K562 (cell line): ENCODE data around the gene CCDC196. TPM values are rescaled to one million over a fixed set of nuclear protein-coding genes. Genes with fewer than 3 reads are reported as not detected.

Source experiments
- DDX20 ChIP-seq: fragments of 450-650 bp; IDR thresholded peaks from 2 replicates; pipeline ENCODE4 v1.6.1; 2016; ENCODE audit warnings: missing genetic modification characterization, low read depth, mild to moderate bottlenecking, missing compliant biosample characterization, moderate library complexity
- EP400 ChIP-seq: fragments of 450-650 bp; IDR thresholded peaks from 2 replicates; pipeline ENCODE4 v1.6.1; 2017; ENCODE audit warnings: antibody characterized with exemption, mild to moderate bottlenecking, moderate library complexity
- HEY1 ChIP-seq: fragments of 250-450 bp; sonication (Bioruptor Pico); IDR thresholded peaks from 2 replicates; pipeline ENCODE4 v1.5.0; 2020; ENCODE audit warnings: mild to moderate bottlenecking, moderate library complexity, borderline replicate concordance
- KLF16 ChIP-seq: IDR thresholded peaks from 2 replicates; pipeline ENCODE4 v1.6.1; 2016; ENCODE audit warnings: antibody characterized with exemption
- MCM5 ChIP-seq: fragments of 450-650 bp; IDR thresholded peaks from 2 replicates; pipeline ENCODE4 v1.6.1; 2016; ENCODE audit warnings: low read depth
- NFXL1 ChIP-seq: fragments of 450-650 bp; formaldehyde crosslinking; IDR thresholded peaks from 2 replicates; pipeline ENCODE4 v1.4.0; 2021; ENCODE audit warnings: mild to moderate bottlenecking
- RBBP5 ChIP-seq: fragments of 200-600 bp; sonication (generic); IDR thresholded peaks from 2 replicates; pipeline ENCODE4 v1.6.1; 2012; ENCODE audit warnings: borderline replicate concordance, mild to moderate bottlenecking, low read length, control low read depth, inconsistent platforms; ENCODE audit not compliant: insufficient read depth, poor library complexity, severe bottlenecking
- RHOXF2B ChIP-seq: fragments of 250-450 bp; sonication (Bioruptor Pico); conservative IDR thresholded peaks from 2 replicates; pipeline ENCODE4 v1.5.1; 2021
- TAF1 ChIP-seq: IDR thresholded peaks from 2 replicates; pipeline ENCODE4 v1.6.1; 2011; ENCODE audit warnings: mild to moderate bottlenecking, low read length, moderate library complexity; ENCODE audit not compliant: insufficient read depth, control insufficient read depth, severe bottlenecking; ENCODE audit errors: extremely low read depth
- XRCC5 ChIP-seq: fragments of 200-400 bp; formaldehyde crosslinking; IDR thresholded peaks from 2 replicates; pipeline ENCODE4 v1.6.1; 2017; ENCODE audit warnings: low read depth, mild to moderate bottlenecking, low read length
- ZNF133 ChIP-seq: fragments of 250-450 bp; sonication (Bioruptor Pico); IDR thresholded peaks from 2 replicates; pipeline ENCODE4 v1.4.0; 2020; ENCODE audit warnings: mild to moderate bottlenecking
- ZNF778 ChIP-seq: fragments of 450-650 bp; formaldehyde crosslinking; IDR thresholded peaks from 2 replicates; pipeline ENCODE4 v1.4.0; 2020; ENCODE audit warnings: mild to moderate bottlenecking, moderate library complexity
- ZNF830 ChIP-seq: fragments of 250-450 bp; sonication (Bioruptor Pico); IDR thresholded peaks from 2 replicates; pipeline ENCODE4 v1.5.0; 2021; ENCODE audit warnings: mild to moderate bottlenecking
- polyA plus RNA-seq, 8 experiments: library from polyadenylated mRNA; depleted of rRNA in 4 of 8; stranded (reverse) in 5 of 8; unstranded in 3 of 8; fragments of >200 nt; fragmentation: Nextera tagmentation in 2 of 8; fragmentation: Illumina TruSeq in 1 of 8; extraction: Ambion mirVana in 2 of 8; extraction: Trizol in 1 of 8; gene quantifications; 2 replicates each; pipeline versions ENCODE4 v1.2.1 to v1.2.3, GENCODE V29; 2011 to 2014; ENCODE audit warnings: inconsistent platforms in 1 of 8, missing spikeins in 1 of 8
- total RNA-seq, 7 experiments: library from RNA; depleted of rRNA in 6 of 7; stranded (reverse); fragments of >200 nt in 6 of 7; fragmentation: Illumina TruSeq in 2 of 7; extraction: Trizol in 2 of 7; gene quantifications; 2 replicates each; pipeline versions ENCODE4 v1.2.1 to v1.2.3, GENCODE V29; 2011 to 2021; ENCODE audit warnings: low replicate concordance in 1 of 7
- TF ChIP-seq, protein P1 (sequence below): fragments of 250-450 bp; sonication (Bioruptor Pico); IDR thresholded peaks from 2 replicates; pipeline ENCODE4 v1.8.0; 2021; ENCODE audit warnings: moderate library complexity, mild to moderate bottlenecking, inconsistent platforms
- TF ChIP-seq, protein P2 (sequence below): sonication (generic); formaldehyde crosslinking; IDR thresholded peaks from 2 replicates; pipeline ENCODE4 v1.8.0; 2023; ENCODE audit warnings: mild to moderate bottlenecking, missing genetic modification reagents
- TF ChIP-seq, protein P3 (sequence below): fragments of 250-450 bp; sonication (Bioruptor Pico); IDR thresholded peaks from 2 replicates; pipeline ENCODE4 v1.8.0; 2021; ENCODE audit warnings: mild to moderate bottlenecking, moderate library complexity
- TF ChIP-seq, protein P4 (sequence below): fragments of 450-650 bp; IDR thresholded peaks from 2 replicates; pipeline ENCODE4 v1.6.1; 2016; ENCODE audit warnings: missing biosample characterization, missing genetic modification characterization
- TF ChIP-seq, protein P5 (sequence below): IDR thresholded peaks from 3 replicates; pipeline ENCODE4 v1.6.1; 2011; ENCODE audit warnings: borderline replicate concordance, mild to moderate bottlenecking; ENCODE audit not compliant: insufficient read length, insufficient read depth

The CCDC196 gene
- total and polyA plus RNA-seq, 9 of the 15 experiments (the other 6 are each of a cell fraction or from before 2014, with no cell fraction given): not detected

DNA sequence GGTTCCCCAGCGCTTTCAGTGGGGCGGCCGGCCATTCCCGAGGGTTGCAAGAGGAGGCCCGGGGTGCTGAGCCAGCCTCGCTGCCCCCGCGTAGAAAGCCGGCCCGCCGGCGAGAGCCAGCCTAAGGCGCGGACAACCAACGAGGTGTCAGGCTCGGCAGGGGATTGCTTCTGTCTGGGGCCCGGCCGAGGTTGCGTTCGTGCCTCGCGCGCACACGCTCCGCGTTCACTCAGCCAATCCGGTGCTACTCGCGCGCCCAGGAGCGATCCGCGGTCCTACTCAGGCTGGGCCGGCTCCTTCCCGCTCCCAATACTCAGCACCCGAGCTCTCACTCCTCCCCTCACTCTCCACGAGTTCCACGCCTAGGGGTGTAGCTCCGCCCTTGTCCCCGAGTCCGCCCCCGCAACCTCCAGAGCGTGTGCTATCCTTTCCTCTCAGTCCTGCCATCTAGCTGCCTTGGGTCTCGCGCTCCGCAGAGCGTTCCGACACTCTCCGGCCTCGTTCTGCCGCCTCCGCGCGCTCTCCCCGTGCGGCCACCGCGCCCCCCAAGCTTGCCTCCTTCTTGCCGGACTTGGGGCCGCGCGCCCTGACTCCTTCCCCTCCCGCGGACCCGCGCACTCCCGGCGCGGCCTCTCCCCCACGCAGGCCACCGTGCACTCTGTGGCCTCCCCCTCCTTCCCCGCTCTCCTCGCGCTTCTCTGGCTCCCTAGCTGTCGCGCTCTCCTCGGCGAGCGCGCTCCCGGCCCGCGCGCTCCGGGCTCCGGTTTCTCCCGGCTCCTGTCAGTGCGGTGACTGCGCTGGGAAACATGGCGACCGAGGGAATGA, 21.8 kb downstream of the CCDC196 start, which contains the start of gene GPHN (continued):
- TF ChIP-seq KLF16 (no peak), RBBP5 (peak; percentile 80), ZNF778 (no peak), RHOXF2B (CRISPR knock-in tag) (no peak), NFXL1 (CRISPR knock-in tag) (no peak), ZNF133 (CRISPR knock-in tag) (no peak), ZNF830 (CRISPR knock-in tag) (no peak), MCM5 (no peak), HEY1 (CRISPR knock-in tag) (no peak), EP400 (peak; percentile 88), XRCC5 (peak; percentile 69; the same call in 1 of the 2 replicates), TAF1 (peak; percentile 68), DDX20 (tag) (no peak)
- TF ChIP-seq, protein P1, sequence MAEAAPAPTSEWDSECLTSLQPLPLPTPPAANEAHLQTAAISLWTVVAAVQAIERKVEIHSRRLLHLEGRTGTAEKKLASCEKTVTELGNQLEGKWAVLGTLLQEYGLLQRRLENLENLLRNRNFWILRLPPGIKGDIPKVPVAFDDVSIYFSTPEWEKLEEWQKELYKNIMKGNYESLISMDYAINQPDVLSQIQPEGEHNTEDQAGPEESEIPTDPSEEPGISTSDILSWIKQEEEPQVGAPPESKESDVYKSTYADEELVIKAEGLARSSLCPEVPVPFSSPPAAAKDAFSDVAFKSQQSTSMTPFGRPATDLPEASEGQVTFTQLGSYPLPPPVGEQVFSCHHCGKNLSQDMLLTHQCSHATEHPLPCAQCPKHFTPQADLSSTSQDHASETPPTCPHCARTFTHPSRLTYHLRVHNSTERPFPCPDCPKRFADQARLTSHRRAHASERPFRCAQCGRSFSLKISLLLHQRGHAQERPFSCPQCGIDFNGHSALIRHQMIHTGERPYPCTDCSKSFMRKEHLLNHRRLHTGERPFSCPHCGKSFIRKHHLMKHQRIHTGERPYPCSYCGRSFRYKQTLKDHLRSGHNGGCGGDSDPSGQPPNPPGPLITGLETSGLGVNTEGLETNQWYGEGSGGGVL: no peak
- TF ChIP-seq, protein P2, sequence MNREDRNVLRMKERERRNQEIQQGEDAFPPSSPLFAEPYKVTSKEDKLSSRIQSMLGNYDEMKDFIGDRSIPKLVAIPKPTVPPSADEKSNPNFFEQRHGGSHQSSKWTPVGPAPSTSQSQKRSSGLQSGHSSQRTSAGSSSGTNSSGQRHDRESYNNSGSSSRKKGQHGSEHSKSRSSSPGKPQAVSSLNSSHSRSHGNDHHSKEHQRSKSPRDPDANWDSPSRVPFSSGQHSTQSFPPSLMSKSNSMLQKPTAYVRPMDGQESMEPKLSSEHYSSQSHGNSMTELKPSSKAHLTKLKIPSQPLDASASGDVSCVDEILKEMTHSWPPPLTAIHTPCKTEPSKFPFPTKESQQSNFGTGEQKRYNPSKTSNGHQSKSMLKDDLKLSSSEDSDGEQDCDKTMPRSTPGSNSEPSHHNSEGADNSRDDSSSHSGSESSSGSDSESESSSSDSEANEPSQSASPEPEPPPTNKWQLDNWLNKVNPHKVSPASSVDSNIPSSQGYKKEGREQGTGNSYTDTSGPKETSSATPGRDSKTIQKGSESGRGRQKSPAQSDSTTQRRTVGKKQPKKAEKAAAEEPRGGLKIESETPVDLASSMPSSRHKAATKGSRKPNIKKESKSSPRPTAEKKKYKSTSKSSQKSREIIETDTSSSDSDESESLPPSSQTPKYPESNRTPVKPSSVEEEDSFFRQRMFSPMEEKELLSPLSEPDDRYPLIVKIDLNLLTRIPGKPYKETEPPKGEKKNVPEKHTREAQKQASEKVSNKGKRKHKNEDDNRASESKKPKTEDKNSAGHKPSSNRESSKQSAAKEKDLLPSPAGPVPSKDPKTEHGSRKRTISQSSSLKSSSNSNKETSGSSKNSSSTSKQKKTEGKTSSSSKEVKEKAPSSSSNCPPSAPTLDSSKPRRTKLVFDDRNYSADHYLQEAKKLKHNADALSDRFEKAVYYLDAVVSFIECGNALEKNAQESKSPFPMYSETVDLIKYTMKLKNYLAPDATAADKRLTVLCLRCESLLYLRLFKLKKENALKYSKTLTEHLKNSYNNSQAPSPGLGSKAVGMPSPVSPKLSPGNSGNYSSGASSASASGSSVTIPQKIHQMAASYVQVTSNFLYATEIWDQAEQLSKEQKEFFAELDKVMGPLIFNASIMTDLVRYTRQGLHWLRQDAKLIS (CRISPR knock-in tag): peak; percentile 64; the same call in 1 of the 2 replicates
- TF ChIP-seq, protein P3, sequence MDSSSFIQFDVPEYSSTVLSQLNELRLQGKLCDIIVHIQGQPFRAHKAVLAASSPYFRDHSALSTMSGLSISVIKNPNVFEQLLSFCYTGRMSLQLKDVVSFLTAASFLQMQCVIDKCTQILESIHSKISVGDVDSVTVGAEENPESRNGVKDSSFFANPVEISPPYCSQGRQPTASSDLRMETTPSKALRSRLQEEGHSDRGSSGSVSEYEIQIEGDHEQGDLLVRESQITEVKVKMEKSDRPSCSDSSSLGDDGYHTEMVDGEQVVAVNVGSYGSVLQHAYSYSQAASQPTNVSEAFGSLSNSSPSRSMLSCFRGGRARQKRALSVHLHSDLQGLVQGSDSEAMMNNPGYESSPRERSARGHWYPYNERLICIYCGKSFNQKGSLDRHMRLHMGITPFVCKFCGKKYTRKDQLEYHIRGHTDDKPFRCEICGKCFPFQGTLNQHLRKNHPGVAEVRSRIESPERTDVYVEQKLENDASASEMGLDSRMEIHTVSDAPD: no peak
- TF ChIP-seq, protein P4, sequence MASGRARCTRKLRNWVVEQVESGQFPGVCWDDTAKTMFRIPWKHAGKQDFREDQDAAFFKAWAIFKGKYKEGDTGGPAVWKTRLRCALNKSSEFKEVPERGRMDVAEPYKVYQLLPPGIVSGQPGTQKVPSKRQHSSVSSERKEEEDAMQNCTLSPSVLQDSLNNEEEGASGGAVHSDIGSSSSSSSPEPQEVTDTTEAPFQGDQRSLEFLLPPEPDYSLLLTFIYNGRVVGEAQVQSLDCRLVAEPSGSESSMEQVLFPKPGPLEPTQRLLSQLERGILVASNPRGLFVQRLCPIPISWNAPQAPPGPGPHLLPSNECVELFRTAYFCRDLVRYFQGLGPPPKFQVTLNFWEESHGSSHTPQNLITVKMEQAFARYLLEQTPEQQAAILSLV: no peak
- TF ChIP-seq, protein P5, sequence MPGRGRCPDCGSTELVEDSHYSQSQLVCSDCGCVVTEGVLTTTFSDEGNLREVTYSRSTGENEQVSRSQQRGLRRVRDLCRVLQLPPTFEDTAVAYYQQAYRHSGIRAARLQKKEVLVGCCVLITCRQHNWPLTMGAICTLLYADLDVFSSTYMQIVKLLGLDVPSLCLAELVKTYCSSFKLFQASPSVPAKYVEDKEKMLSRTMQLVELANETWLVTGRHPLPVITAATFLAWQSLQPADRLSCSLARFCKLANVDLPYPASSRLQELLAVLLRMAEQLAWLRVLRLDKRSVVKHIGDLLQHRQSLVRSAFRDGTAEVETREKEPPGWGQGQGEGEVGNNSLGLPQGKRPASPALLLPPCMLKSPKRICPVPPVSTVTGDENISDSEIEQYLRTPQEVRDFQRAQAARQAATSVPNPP: no peak
